GM21360 (cell line): ENCODE measurements around the gene ZC3H6.
"Not testable (repeated sequence)": the region's sequence is repeated elsewhere in the genome, so short reads cannot be mapped to it uniquely, and the experiment has no call there.

ENCODE experiments used
- ATAC-seq: cut with Tn5 transposase; IDR thresholded peaks from one replicate; pipeline ENCODE4 v1.9.1; 2021; ENCODE audit warnings: mild to moderate bottlenecking, moderate library complexity; ENCODE audit not compliant: unreplicated experiment

The ZC3H6 gene

DNA sequence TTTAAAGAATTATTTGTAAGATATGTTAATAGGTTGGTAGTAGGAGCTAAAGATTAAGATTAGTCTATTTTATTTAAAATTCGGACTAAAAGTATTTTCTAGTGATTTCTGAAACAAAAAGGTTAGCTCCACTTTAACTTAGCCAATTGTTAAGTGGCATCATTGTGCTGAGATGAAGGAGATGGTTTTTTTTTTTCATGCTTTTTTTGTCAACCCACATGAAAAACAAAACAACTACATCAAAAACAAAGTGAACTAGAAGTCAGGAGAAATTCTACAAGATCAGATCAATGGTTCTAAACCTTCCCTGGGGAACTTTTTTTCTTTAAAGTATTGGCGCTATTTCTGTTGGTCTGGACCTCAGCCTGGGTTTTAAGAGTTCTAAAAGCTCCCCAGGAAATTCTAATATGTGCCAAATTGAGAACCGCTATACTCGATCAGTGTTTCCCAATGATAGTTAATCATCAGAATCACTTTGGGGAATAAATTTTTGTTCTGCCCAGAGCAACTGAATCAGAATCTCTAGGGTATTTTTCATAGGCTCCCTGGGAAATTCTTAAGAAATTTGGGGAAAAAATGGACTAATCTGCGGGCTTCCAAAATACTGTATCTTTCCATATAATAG lies 2.3 kb downstream of the ZC3H6 start:
- no peak for ATAC-seq

GRCh38 chr2:112282066-112282465 lies 6.7 kb downstream of the ZC3H6 start:
- not testable (repeated sequence) for ATAC-seq

DNA sequence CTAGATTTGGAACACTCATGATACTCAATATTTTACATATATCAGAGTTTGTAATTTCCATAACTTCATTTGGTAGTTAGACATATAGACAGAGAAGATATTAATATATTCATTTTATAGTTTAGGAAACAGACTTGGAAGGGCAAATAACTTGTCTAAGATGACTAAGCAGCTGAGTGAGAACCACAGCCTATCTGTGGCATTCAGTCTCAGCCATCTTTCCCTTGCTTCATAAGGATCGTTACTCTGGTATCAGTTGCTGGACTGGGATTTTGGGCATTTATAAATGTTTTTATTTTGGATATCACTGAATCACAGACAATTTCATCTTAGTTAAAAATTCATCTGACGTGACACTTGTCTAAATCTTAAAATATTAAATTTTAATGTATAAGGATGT lies 8.1 kb downstream of the ZC3H6 start:
- not testable (repeated sequence) for ATAC-seq

DNA sequence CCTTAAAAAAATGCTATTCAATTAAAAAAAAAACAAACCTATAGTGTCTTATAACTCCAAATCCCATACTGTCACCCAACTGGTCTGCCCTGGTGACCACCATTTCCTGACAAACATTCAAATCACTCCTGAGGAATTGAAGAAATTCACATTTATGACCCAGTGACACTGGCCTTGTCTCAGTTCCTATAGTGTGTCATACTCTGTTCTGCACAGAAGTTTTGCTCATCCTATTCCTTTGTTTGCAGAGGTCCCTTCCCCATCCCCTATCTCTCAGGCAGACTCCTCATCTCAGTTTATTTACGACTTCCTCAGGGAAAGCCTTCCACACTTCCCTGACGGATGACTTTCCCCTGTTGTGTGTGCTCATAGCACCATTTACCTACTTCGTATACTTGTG lies 14.7 kb downstream of the ZC3H6 start:
- no peak for ATAC-seq

GRCh38 chr2:112290648-112291047 lies 15.3 kb downstream of the ZC3H6 start:
- no peak for ATAC-seq

- no peak for ATAC-seq
These were observed 18.4 kb downstream of the ZC3H6 start for GRCh38 chr2:112293636-112294401.

GRCh38 chr2:112295407-112296078 lies 20.1 kb downstream of the ZC3H6 start:
- ATAC-seq: no peak

- ATAC-seq: no peak
These were observed 21.0 kb downstream of the ZC3H6 start for GRCh38 chr2:112296407-112296806.

- no peak for ATAC-seq
These were observed 25.8 kb downstream of the ZC3H6 start for GRCh38 chr2:112301171-112301584.

- no peak for ATAC-seq
These were observed 26.6 kb downstream of the ZC3H6 start for GRCh38 chr2:112301973-112302372.

DNA sequence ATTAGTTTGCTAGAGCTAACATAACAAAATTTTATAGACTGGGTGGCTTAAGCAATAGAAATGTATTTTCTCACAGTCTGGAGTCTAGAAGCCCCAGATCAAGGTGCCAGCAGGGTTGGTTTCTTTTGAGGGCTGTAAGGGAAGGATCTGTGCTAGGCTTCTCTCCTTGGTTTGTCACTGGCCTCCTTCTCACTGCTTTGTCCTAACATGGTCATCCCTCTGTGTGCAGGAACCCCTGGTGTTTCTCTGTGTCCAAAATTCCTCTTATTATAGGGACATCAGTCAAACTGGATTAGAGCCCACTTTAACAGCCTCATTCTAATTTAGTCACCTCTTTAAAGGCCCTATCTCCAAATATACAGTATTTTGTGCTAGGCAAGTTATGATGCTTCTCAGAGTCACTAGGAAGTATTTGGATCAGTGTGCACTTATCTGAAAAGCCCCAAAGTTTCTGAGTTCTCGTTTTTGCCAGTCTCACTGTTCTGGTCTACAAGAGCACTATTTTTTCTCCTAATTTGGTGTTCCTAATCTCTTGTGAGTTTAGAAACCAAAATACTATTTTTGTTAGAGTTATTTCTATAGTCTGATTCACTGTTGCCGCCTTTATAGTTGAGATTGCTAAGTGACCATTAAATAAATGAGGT lies 29.0 kb downstream of the ZC3H6 start:
- ATAC-seq: no peak

DNA sequence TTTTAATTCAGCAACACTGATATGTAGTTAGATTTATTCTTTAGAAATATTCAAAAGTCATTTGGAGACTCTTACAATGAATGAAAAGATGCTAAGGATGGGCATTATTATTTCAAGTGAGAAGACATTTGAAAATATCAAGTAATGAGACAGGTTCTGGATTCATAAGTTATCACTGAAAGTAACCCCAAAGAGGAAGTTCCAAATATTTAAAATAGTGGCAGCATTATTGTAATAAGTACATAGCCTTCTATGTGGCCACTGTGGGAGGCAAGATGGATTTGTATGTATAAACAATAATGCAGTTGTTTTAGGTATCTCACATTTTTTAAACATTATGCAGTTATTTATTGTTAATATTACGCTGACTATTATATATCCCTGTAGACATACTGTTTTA lies 29.7 kb downstream of the ZC3H6 start:
- ATAC-seq: no peak

- no peak for ATAC-seq
These were observed 35.5 kb downstream of the ZC3H6 start for GRCh38 chr2:112310906-112311305.

DNA sequence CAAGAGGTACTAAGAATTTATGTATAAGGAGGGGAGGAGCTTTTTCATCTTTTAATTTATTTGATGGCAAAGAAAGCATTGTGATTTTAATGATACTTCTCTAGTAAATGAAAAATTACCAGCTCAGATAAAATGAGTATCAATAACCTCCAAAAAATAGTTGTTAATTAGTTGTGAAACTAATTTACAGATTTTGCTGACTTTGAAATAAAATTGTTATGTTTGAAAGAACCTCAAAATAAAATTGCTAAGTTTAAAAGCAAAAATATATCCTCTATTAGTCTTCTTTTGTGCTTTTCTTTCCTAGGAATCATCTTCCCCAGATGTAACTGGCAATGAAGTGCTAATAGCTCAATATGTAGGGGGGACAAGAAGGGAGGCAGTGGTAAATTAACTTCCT lies 36.5 kb downstream of the ZC3H6 start:
- ATAC-seq: no peak

DNA sequence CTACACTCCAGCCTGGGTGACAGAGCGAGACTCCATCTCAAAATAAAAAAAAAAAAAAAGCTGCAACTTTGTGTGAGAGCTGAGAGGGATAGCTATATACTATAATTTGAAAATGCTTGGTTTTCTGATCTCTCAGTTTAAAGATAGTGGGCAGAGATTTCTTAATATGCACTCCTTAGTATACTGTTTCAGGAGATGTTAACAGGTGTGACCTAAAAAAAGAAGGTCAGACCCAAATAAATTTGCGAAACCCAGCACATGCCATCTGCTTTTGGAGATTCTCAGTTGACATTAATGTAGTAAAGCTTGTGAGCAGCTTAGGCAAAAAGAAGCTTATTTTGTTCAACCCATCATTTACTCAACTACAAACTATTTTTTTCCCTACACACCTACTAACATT lies 37.4 kb downstream of the ZC3H6 start:
- ATAC-seq: no peak

GRCh38 chr2:112314856-112315255 lies 39.5 kb downstream of the ZC3H6 start:
- ATAC-seq: no peak

DNA sequence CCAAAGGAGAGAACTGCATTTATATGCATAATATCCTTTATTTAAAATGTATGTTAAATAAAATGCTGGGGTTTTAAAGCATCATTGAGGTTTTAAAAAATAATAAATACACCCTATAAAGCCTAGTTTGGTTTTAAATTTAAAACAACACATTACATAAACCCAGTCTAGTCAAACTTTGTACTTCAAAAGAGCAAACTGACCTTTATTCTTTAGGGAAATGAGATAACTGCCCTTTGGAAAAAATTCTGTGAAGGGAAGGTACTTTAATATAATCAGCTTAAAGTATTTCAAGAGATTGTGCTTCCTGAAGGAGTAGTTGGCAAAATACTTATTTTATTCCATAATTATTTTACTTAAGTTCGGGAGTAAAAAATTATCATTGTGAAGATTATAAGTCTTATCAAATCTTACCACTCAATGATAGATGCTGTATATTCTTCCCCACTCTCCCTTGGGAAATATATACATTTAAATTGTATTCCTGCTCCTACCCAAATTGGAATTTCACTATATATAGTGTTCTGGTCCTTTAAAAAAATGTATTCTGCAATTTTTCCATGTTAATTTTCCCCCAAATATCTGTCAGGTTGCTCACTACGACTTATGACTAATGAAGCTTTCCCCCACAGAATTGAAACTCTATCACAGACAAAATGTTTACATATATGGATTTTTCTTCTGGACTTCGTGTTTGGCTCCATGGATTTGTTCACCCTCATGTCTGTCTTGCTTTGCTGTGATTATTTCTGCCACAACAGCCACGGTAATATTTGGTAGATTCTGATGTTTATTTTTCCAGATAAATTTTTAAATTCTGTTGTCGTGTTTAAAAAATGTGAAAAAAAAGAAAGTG lies 42.1 kb downstream of the ZC3H6 start:
- no peak for ATAC-seq

DNA sequence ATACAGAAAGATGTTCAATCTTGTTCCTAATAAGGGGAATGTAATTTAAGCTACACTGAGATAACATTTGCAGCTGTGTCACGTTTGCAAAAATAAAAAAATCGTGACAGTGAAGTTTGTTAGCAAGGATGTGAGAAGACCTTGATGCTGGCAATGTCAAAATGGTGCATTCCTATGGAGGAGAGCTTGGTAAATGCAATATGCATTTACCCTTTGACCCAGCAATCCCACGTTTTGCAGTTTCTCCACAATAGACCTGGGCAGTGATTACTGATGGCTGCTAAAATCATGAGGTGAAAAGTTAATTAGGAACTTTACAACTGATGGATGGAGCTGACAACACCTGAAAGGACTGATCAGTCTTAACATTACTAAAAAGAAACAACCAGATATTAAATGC lies 43.1 kb downstream of the ZC3H6 start:
- no peak for ATAC-seq

DNA sequence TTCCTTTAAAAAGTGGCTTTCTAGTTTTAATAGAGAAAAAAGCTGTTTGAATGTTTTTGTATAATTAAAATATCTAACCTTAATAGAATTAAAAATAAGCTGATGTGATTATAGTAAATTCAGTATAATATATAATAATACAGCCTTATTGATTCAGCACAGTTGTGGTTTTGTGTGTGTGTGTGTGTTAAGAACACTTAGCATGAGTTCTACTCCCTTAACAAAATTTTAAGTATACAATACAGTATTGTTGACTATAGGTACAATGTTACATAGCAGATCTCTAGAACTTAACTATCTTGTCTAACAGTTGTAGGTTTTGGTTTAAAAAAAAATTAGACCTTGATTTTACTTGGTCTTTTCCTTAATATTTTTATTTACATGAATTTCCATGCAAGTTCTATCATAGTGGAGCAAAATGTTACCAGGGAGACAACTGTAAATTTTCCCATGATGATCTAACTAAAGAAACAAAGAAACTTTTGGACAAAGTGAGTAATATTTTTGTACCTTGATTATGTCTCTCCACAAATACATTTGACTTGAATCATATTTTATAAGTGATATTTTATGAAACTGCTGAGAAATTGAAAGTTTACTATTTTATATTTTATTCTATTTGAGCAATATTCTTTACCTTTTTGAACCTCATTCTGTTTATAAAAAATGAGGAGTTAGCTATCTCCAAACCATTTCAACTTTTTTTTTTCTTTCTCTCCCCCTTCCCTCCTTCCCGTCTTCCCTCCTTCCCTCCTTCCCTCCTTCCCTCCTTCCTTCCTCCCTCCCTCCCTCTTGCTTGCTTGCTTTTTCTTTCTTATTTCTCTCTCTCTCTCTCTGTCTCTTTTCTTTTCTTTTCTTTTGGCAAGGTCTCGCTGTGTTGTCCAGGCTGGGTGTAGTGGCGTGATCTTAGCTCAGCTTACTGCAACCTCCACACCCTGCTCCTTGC lies 46.3 kb downstream of the ZC3H6 start:
- ATAC-seq: no peak

DNA sequence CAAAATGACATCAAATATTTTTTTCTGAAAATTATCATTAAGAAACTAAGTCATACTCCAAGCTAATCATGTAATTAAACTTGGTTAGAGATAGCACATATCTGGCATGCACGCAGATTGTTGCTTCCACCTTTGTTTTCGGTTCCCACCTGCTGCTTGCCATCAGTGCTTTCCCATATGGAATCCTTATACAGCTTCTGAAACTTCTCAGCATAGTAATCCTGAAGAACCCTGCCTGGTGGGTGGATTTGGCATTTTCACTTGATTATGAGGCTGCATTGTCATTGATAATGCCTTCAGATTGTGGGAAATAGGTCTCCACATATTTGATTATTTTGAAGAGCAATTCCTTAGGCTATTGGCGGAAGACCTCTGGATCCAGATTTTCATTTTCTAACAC lies 47.5 kb downstream of the ZC3H6 start:
- no peak for ATAC-seq
